Tibial nerve (tissue), 3 donors: Measurements from ENCODE around the gene KHDC1L.

Experiments used
- CTCF ChIP-seq, 5 experiments: fragments of 200-600 bp in 3 of 5; fragments of 450-650 bp in 2 of 5; sonication (generic) in 3 of 5; IDR thresholded peaks; one replicate each; pipeline ENCODE4 v1.5.1; 2016 to 2019; ENCODE audit warnings: antibody characterized with exemption in 5 of 5, mild to moderate bottlenecking in 3 of 5, moderate library complexity in 2 of 5
- POLR2A ChIP-seq, 2 donors: fragments of 450-650 bp; IDR thresholded peaks; one replicate each; pipeline ENCODE4 v1.6.1; 2017; ENCODE audit warnings: antibody characterized with exemption in 2 of 2, mild to moderate bottlenecking in 2 of 2, moderate library complexity in 2 of 2

GRCh38 chr6:73227606-73228255, 2.4 kb upstream of the KHDC1L start:
- TF ChIP-seq CTCF (IDR thresholded peaks at IDR 0.05) (no peak), POLR2A (IDR thresholded peaks at IDR 0.05) (no peak)
